Stimulated activated effector memory CD8-positive, alpha-beta T cell treated with anti-CD3 and anti-CD28 coated beads, Interleukin-12 subunit alpha, Interleukin-12 subunit beta, amount 100 ng/mL, for 72 hours (primary cell): Measurements from ENCODE around the gene CASZ1.

Source experiments
- ATAC-seq: fragments of 150-1000 bp; cut with Tn5 transposase; 2 replicates; pipeline ENCODE4 v1.10.0; 2021
- DNase-seq, 2 donors: peaks; one replicate each; pipeline ENCODE4 v3.0.0; 2021 to 2022; ENCODE audit warnings: low spot score in 2 of 2
- H3K27ac Mint-ChIP-seq: one replicate; pipeline ENCODE4 v1.8.0; 2022; ENCODE audit warnings: mild to moderate bottlenecking, mixed read lengths
- H3K36me3 Mint-ChIP-seq: one replicate; pipeline ENCODE4 v1.8.0; 2022; ENCODE audit warnings: mild to moderate bottlenecking, mixed read lengths
- H3K4me1 Mint-ChIP-seq: one replicate; pipeline ENCODE4 v1.8.0; 2022; ENCODE audit warnings: mixed read lengths
- H3K4me3 Mint-ChIP-seq: one replicate; pipeline ENCODE4 v1.8.0; 2022; ENCODE audit warnings: mild to moderate bottlenecking, mixed read lengths
- H3K9me3 Mint-ChIP-seq: one replicate; pipeline ENCODE4 v1.8.0; 2022; ENCODE audit warnings: mixed read lengths

CASZ1 gene

DNA sequence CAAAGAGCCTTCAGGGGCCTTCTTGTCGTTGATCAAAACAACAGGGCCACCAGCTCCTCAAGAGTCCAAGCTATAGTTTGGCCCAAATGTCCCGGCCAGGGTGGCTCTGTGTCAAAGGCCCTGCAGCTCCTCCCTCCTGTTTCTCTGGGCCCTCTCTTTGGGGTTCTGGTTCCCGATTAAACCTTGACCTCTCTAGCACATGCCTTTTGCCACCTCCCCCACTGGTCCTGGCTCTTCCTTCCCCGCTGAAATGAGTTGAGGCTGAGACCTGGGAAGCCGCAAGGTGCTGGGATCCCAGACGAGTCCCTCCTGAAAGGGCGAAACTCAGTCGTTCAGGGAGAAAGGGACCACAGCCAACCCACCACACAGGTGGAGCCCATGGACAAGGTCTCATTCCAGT, 56.9 kb downstream of the CASZ1 start:
- H3K4me1 Mint-ChIP-seq, result no peaks in the 10 kb centered on the region
- no peaks in the 10 kb centered on the region for H3K9me3 Mint-ChIP-seq
- ATAC-seq, result no peak
- no peak overlapping the region for H3K4me3 Mint-ChIP-seq
- peak overlapping the region; percentile 9 for H3K27ac Mint-ChIP-seq
- no peaks in the 10 kb centered on the region for H3K36me3 Mint-ChIP-seq
- DNase-seq, result no peak

DNA sequence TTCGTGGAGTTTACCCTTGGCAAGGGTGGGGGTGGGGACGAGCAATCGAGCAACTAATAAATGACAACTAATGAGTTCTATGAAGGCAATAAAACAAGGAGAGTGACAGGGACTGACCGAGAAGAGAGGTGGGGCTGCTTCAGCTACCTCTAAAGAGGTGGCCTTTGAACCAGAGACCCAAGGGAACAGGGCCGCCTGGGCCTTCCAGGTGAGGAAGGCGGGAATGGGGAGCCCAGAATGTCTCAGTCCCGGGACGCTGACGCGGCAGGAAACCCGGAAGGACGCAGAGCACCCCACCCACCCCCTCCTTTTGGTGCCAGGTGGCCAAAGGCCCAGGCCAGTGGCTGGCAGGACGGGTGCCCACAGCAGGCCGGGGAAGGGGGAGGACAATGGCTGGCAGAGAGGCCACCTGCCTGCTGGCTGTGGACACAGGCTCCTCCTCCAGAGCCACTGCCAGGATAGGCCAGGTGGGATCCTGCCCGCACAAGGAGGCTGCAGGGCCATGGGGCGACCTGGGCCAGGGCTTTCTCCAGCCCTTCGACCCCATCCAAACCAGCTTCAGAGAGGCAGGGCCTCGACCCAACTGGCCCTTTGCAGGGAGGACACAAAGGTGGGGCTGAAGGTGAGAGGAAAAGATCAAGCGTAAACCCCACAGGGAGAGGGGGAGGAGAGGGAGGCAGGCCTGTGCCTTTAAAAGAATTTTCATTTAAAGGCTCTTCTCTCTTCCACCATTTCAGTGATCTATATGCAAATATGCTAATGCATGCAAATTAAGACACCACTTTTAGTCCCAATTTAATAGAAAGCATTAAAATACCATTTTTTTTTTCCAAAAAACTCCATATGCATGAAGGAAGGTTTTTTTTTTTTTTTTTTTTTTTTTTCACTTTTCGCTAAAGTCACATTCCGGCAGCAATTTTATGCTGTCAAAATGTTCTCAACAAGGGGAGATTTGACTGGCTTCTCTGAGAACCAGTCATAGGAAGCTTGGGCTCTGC, 58.1 kb downstream of the CASZ1 start:
- Mint-ChIP-seq H3K36me3 (no peaks in the 10 kb centered on the region), H3K9me3 (no peaks in the 10 kb centered on the region), H3K4me1 (peaks cover 3% of the 10 kb centered on the region), H3K27ac (no peak overlapping the region), H3K4me3 (no peak overlapping the region)
- ATAC-seq, result no peak
- no peak for DNase-seq

DNA sequence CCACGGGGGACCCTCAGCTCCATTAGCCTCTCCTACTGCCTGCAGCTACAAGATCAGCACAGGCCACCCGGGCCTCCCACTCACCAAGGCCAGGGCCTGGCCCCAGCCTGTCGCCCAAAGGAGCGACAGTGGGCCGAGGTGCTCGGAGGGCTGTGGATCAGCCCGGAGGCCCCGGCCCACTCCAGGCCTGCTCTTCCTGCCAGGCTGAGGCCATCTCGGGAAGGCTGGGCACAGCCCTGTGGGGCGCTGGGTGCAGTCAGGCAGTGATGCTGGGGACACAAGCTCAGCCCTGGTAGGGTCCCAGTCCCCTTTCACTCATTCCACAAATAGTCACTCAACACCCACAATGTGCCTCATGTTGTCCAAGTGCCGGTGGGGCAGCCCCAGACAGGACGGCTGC, 58.8 kb downstream of the CASZ1 start:
- H3K36me3 Mint-ChIP-seq, result no peaks in the 10 kb centered on the region
- DNase-seq (no peak), ATAC-seq (no peak)
- H3K27ac Mint-ChIP-seq, result no peak overlapping the region
- H3K9me3 Mint-ChIP-seq, result no peaks in the 10 kb centered on the region
- no peak overlapping the region for H3K4me3 Mint-ChIP-seq
- H3K4me1 Mint-ChIP-seq, result peaks cover 6% of the 10 kb centered on the region

DNA sequence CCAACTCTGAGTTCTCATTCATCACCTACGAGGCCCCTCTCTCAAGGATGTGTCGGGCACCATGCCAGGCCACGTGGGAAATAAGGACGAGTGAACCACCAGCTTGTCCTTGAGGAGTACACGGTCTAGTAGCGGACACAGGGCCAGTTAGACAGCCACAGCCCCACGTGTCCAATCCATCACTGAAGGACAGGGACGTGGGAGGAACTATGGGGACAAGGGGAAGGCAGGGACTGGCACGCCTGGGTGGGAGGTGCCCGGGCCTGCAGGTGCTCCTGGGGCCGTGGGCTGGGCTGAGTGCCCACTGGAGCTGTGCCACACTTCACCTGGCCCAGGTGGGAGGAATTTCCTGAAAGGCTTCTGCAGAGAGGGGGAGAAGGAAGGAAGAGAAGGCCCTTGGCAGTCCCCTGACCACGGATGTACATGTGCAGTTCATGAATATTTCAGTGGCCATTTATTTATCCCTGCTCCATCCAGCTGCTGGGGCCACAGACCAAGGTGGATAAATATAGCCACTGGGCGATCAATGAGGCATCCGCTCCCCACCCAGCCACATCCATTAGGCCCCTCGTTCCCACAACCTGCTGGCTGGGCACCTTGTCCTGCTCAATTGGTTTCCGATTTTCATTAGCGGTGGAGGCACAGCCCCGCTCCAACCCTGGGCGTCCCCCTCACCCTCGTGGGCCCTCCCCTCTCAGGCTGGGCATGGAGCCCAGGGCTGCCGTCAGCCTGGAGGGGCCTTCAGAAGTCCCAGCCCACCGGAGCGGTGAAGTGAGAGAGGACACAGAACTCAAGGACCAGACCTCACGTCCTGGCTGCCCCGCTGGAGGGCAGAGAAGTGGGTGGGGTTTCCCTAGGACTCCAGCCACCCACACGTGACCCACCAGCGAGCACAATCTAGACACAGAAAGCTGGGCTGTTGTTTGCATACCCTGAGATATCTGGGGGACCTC, 59.5 kb downstream of the CASZ1 start:
- H3K4me3 Mint-ChIP-seq, result no peak overlapping the region
- no peaks in the 10 kb centered on the region for H3K9me3 Mint-ChIP-seq
- ATAC-seq (no peak), DNase-seq (no peak)
- peaks cover 6% of the 10 kb centered on the region for H3K4me1 Mint-ChIP-seq
- no peaks in the 10 kb centered on the region for H3K36me3 Mint-ChIP-seq
- H3K27ac Mint-ChIP-seq, result no peak overlapping the region

DNA sequence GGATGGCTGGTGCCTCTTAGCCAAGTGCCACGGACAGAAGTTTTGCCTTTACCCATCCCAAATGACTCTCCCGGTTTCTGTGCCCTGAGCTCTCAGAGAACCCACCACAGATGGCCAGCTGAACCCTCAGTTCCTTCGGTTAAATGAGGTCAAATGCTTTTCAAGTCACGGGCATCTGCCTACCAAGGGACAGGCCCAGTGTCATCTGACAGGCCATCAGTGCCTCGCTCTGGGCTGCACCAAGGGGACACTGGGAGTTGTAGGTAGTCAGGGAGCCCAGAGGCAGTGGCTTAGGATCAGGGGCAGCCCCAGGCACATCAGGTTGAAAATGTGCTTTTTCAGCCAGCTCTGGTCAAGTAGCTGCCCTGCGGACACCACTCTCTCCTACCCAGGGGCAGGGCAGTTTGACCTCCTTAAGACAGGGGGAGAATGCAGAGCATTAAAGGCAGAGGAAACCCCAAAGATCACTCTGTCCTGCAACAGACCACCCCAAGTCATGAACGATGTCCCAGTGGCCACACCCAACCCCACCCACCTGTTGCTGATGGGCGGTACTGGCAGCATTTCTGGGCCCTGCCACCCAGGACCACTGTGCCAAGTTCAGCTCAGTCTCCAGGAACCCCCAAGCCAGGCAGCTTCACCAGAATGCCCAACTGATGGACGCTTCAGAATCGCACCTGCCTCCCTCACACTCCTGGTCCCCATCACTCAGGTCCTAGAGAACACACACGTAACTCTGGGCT, 60.7 kb downstream of the CASZ1 start:
- Mint-ChIP-seq H3K36me3 (no peaks in the 10 kb centered on the region), H3K9me3 (no peaks in the 10 kb centered on the region), H3K4me3 (no peak overlapping the region), H3K27ac (no peak overlapping the region), H3K4me1 (peaks cover 6% of the 10 kb centered on the region)
- ATAC-seq (no peak), DNase-seq (no peak)

DNA sequence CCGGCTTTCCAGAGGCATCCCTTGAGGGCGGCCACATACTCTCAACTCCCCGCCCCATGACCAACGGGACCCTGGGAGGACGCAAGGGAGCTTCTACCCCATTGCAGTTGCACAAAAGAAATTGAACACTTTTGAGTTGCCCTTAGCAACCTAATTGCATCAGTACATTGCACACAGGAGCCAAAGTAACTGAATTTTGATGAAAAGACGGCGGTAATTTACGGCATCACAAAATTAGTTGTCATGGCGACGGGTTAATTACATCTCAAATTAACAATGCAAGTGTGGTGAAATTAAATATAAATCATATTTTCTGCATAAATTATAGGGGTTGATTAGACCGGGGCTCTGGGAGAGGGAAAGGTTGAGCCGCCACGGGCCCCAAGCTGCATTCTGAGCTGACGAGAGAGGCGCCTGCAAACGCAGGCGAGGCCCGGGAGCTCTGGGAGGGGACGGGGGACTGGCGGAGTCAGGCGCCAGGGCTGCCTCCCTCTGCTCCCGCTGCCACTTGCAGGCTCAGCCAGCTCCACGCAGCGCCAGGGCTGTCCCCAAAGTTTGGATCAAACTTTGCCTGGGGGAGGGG, 61.4 kb downstream of the CASZ1 start:
- no peak for ATAC-seq
- H3K4me3 Mint-ChIP-seq, result no peak overlapping the region
- peaks cover 6% of the 10 kb centered on the region for H3K4me1 Mint-ChIP-seq
- DNase-seq, result no peak
- no peaks in the 10 kb centered on the region for H3K9me3 Mint-ChIP-seq
- peak overlapping the region; percentile 35 for H3K27ac Mint-ChIP-seq
- no peaks in the 10 kb centered on the region for H3K36me3 Mint-ChIP-seq

DNA sequence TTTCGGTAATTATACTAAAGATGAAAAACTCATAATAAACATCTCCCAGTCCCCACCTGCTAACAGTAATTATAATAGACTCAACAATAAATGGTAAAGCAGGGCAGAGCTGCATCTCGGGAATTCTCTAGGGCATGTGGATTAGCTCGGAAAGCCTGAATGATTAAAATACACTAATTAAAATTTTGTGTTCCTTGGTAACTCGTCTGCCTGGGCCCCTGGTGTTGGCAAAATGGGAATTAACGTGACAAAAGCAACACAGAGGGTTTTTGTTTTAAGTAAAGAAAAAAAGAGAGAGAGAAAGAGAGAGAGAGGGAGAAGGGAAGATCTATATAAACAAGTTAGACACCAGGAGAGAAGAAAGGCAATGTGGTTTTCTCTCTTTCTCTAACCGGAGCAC, 62.1 kb downstream of the CASZ1 start:
- ATAC-seq, result no peak
- no peaks in the 10 kb centered on the region for H3K9me3 Mint-ChIP-seq
- H3K4me1 Mint-ChIP-seq, result peaks cover 6% of the 10 kb centered on the region
- no peak overlapping the region for H3K4me3 Mint-ChIP-seq
- no peaks in the 10 kb centered on the region for H3K36me3 Mint-ChIP-seq
- DNase-seq, result no peak
- H3K27ac Mint-ChIP-seq, result peak overlapping the region; percentile 35

DNA sequence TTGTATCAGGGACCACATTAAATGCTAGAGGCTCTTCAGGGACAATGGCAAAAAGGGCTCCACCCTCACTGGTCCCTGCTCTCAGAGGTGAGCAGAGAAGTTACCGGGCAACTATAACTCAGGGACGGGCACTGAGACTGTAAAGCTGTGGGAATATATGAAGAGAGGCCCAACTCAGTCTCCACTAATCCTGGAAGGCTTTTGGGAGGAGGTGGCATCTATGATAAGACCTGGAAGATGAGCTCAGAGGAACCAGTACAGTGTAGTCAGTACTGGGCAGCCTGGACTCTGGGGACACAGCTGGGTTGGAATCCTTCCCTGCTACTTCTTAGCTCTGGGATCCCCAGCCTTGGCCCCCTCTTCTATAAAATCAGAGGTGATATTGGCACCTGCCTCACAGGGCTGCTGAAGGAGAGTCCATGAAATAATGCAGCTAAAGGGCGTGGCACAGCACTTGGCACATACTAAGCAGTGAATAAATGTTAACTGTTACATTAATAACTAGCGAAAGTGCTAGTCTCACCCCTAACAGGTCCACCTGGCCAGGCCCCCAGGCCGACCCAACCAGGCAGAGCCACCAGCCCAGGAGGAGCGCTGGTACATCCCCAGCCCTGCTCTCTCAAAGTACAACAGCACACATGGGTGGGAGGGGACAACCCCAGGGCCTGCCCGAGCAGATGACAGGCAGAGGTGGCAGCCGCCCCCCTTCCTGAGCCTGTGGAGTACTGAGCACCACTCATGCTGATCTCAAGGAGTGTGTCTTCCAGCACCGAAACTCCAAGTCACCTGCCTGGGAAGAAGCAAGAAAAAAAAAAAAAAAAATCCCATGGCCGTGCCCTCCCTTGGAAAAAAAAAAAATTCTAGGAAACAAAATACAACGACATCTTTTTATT, 62.7 kb downstream of the CASZ1 start:
- Mint-ChIP-seq H3K27ac (peak overlapping the region; percentile 35), H3K9me3 (no peaks in the 10 kb centered on the region), H3K36me3 (no peaks in the 10 kb centered on the region), H3K4me1 (peaks cover 6% of the 10 kb centered on the region), H3K4me3 (no peak overlapping the region)
- DNase-seq, result no peak
- ATAC-seq, result peak; percentile 92

DNA sequence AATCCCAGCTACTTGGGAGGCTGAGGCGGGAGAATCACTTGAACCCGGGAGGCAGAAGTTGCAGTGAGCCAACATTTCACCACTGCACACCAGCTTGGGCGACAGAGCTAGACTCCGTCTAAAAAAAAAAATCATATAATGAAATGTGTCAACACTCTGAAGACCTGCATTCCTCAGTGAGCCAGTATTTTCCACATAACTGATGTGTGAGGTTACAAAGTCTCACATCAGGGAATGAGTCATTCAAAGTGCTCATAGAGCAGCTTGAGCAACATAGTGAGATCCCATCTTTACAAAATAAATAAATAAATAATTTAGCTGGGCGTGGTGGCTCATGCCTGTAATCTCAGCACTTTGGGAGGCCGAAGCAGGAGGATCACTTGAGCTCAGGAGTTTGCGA, 65.5 kb downstream of the CASZ1 start:
- ATAC-seq (peak; percentile 74), DNase-seq (no peak)
- H3K27ac Mint-ChIP-seq, result no peak overlapping the region
- H3K36me3 Mint-ChIP-seq, result no peaks in the 10 kb centered on the region
- H3K4me3 Mint-ChIP-seq, result no peak overlapping the region
- peaks cover 6% of the 10 kb centered on the region for H3K4me1 Mint-ChIP-seq
- no peaks in the 10 kb centered on the region for H3K9me3 Mint-ChIP-seq

DNA sequence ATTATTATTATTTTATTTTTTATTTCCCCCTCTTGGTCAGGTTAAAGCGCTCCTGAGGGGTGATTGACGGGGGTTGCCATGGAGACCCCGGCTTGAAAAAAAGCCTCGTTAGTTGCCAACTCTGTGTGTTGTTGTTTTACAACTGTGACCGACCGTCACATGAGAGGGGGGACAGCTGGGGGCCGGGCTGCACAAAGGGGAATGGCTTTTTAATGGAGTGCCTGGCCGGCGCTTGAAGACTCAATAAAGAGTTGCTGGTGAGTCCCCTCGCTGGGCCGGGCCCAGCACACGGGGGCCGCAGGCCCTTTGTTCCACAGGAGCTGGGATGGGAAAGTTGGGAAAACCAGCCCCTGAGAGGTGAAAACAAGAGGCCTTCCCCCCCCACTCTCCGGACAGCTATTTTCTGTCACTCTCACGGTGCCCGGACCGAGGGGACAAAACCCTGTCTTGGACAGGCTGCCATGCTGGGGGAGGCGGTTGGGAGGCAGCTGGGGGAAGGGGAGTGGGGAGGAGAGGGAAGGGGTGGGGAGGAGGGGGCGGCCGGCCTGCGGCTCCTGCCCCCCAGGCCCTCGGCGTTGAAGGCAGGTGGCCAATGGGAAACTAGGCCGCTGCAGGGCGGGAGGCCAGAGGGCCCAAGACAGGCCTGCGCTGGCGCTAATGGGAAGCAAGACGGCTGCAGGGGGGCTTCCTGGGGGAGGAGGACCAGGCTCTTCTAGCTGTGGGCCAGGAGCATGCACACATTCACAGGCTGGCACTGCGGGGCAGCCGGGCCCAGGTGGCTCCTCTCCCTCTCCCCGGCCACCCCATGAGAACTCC, 67.6 kb downstream of the CASZ1 start:
- no peaks in the 10 kb centered on the region for H3K36me3 Mint-ChIP-seq
- H3K4me1 Mint-ChIP-seq, result peaks cover 6% of the 10 kb centered on the region
- DNase-seq, result no peak
- no peak overlapping the region for H3K27ac Mint-ChIP-seq
- ATAC-seq, result no peak
- no peak overlapping the region for H3K4me3 Mint-ChIP-seq
- H3K9me3 Mint-ChIP-seq, result no peaks in the 10 kb centered on the region

DNA sequence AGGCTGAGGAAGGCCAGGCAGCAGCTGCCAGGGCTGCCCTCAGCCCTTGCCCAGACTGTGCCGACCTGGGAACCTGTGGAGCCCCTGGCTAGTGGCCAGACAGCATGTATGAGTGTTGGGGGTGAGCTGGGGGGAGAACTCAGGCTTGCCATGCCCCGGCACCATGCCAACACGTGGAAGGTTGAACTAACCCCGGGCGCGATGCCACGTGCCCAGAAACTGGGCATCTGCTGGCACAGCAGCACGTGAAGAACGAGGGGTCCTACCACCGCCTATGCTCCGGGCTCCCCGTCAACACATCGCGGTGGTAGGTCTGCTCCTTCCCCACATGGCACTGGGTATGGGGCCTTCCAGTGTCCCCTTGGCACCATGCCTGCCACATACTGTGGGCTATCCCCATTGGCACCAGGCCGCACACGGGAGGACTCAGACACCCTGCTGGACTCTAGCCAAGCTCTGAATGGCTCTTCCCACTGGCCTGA, 68.7 kb downstream of the CASZ1 start:
- no peak overlapping the region for H3K4me3 Mint-ChIP-seq
- H3K27ac Mint-ChIP-seq, result no peak overlapping the region

DNA sequence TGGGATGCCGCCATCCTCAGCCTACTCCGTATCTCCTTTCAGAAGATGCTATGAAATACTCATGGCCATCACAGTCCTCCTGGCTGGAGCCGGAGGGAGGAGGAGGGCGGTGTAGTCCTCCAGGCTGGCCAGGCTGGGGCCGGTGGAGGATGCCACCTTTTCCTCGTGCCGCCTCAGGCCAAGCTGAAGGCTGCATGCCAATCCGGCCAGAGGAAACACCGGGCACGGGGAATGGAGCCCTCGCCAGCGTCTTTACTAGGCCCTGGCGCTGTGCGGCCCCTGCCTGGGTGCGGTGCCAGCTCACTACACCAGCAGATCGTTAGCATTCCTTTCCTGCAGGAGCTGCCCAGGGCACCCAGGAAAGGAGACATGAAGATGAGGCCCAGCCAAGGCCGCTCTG, 70.1 kb downstream of the CASZ1 start:
- Mint-ChIP-seq H3K9me3 (no peaks in the 10 kb centered on the region), H3K27ac (no peak overlapping the region), H3K4me3 (no peak overlapping the region), H3K36me3 (no peaks in the 10 kb centered on the region), H3K4me1 (no peaks in the 10 kb centered on the region)
- ATAC-seq (no peak), DNase-seq (no peak)

More for the DNA sequence above, 68.7 kb downstream of the CASZ1 start:
- H3K36me3 Mint-ChIP-seq, result no peaks in the 10 kb centered on the region
- DNase-seq (no peak), ATAC-seq (no peak)
- no peaks in the 10 kb centered on the region for H3K4me1 Mint-ChIP-seq
- no peaks in the 10 kb centered on the region for H3K9me3 Mint-ChIP-seq
